ENCODE results near the gene NPLOC4.

GRCh38 chr17:81524865-81525159 lies 112.1 kb downstream of the NPLOC4 start:
- TF ChIP-seq EZH2 (IDR thresholded peaks at IDR 0.05; ENCODE audit: insufficient read depth, poor library complexity, severe bottlenecking): no peak
- TF ChIP-seq EZH2phosphoT487 (IDR thresholded peaks at IDR 0.05; ENCODE audit: insufficient read depth, low read depth): no peak

Data from GM23248 (cell line).